ENCODE data around the gene FBXO33.

- TF ChIP-seq POLR2A (IDR thresholded peaks at IDR 0.05) = no peak
- no peak for TF ChIP-seq CTCF (IDR thresholded peaks at IDR 0.05)
- no peak for TF ChIP-seq EP300 (IDR thresholded peaks at IDR 0.05)
Measured at GRCh38 chr14:39376667-39377403, 55.4 kb downstream of the FBXO33 start.
